ENCODE results near the gene RNF128. TPM values are rescaled to one million over a fixed set of nuclear protein-coding genes. Genes with fewer than 3 reads are reported as not detected.
"Not testable (repeated sequence)": the region's sequence is repeated elsewhere in the genome, so short reads cannot be mapped to it uniquely, and the experiment has no call there.

RNF128 gene
- total RNA-seq, 1 donor from 2014 or later, result 14.8 TPM

DNA sequence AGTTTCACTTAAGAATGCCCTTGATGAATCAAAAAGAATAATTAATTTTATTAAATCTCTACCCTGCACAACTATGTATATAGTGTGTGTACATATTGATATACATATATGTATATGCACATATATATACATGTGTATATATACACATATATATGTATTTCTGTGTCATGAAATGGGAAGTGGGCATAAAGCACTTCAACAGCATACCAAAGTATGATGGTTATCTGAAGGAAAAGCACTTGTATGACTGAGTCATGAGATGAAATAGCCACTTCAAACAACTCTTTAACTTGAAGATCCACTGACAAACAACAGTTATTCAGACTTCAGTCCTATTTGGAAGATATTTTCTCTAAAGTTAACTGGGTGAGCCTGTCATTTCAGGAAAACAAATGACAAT lies 16.3 kb downstream of the RNF128 start:
- Mint-ChIP-seq H3K27ac (peak overlapping the region; percentile 54), H3K36me3 (no peaks in the 10 kb centered on the region), H3K4me3 (no peak overlapping the region), H3K4me1 (ENCODE audit: unreplicated experiment) (no peaks in the 10 kb centered on the region), H3K27me3 (no peaks in the 10 kb centered on the region), H3K9me3 (no peaks in the 10 kb centered on the region)
- TF ChIP-seq, protein P1, sequence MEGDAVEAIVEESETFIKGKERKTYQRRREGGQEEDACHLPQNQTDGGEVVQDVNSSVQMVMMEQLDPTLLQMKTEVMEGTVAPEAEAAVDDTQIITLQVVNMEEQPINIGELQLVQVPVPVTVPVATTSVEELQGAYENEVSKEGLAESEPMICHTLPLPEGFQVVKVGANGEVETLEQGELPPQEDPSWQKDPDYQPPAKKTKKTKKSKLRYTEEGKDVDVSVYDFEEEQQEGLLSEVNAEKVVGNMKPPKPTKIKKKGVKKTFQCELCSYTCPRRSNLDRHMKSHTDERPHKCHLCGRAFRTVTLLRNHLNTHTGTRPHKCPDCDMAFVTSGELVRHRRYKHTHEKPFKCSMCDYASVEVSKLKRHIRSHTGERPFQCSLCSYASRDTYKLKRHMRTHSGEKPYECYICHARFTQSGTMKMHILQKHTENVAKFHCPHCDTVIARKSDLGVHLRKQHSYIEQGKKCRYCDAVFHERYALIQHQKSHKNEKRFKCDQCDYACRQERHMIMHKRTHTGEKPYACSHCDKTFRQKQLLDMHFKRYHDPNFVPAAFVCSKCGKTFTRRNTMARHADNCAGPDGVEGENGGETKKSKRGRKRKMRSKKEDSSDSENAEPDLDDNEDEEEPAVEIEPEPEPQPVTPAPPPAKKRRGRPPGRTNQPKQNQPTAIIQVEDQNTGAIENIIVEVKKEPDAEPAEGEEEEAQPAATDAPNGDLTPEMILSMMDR (conservative IDR thresholded peaks at IDR 0.05), result no peak
- no peak for DNase-seq (ENCODE audit: extremely low spot score, unreplicated experiment)

DNA sequence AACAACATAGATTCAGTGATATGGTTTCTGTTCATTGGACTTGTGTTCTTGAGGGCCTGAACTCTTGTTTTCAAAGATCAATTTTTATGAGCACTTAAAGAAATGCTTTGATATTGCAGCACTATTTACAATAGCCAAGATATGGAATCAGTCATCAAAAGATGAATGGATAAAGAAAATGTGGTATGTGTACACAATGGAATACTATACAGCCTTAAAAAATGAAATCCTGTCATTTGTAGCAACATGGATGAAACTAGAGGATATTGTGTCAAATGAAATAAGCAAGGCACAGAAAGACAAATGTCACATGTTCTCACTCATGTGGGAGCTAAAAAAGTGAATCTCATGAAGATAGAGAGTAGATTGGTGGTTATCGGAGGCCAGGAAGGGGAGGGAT lies 21.9 kb downstream of the RNF128 start:
- no peak overlapping the region for H3K4me3 Mint-ChIP-seq

DNA sequence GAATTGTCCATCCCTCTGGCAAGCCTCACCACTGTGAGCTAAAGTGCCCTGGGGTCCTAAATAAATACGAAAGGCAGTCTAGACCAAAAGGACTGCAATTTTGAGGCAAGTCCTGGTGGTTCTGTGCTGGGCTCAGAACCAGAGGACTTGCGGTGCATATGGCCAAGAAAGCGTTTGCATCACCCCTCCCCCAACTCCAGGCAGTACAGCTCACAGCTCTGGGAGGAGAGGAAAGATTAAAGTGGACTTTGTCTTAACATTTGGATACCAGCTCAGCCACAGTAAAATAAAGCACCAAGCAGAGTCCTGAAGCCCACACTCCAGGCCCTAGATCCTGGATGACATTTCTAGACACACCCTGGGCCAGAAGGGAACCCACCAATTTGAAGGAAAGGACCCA lies 24.9 kb downstream of the RNF128 start:
- TF ChIP-seq, protein P1 (conservative IDR thresholded peaks at IDR 0.05), result no peak
- peaks cover 4% of the 10 kb centered on the region for H3K9me3 Mint-ChIP-seq

More for the DNA sequence above, 21.9 kb downstream of the RNF128 start:
- TF ChIP-seq, protein P1 (conservative IDR thresholded peaks at IDR 0.05), result no peak
- peaks cover 4% of the 10 kb centered on the region for H3K9me3 Mint-ChIP-seq
- H3K4me1 Mint-ChIP-seq (ENCODE audit: unreplicated experiment), result no peaks in the 10 kb centered on the region
- H3K27me3 Mint-ChIP-seq, result no peaks in the 10 kb centered on the region
- no peak for DNase-seq (ENCODE audit: extremely low spot score, unreplicated experiment)
- no peak overlapping the region for H3K27ac Mint-ChIP-seq
- no peaks in the 10 kb centered on the region for H3K36me3 Mint-ChIP-seq

DNA sequence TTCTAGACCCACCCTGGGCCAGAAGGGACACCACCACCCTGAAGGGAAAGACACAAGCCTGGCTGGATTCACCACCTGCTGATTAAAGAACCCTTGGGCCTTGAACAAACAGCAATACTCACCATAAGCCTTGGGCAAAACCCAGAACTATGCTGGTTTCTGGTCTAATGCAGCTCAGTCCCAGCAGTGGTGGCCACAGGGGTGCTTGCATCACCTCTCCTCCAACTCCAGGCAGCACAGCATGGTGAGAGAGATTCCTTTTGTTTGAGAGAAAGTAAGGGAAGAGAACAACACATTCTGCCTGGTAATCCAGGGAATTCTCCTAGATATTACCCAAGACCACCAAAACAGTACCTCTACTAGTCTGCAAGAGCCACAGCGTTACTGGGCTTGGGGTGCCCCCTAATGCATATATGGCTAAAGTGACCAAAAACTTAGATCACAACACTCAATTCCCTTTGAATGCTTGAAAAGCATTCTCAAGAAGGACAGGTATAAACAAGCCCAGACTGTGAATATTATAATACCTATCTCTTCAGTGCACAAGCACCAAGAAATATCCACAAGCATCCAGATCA lies 25.7 kb downstream of the RNF128 start:
- TF ChIP-seq, protein P1 (conservative IDR thresholded peaks at IDR 0.05), result peak; percentile 29
- Mint-ChIP-seq H3K9me3 (peaks cover 4% of the 10 kb centered on the region), H3K27ac (no peak overlapping the region), H3K4me1 (ENCODE audit: unreplicated experiment) (no peaks in the 10 kb centered on the region), H3K4me3 (no peak overlapping the region), H3K36me3 (no peaks in the 10 kb centered on the region), H3K27me3 (no peaks in the 10 kb centered on the region)
- no peak for DNase-seq (ENCODE audit: extremely low spot score, unreplicated experiment)

More for the DNA sequence above, 24.9 kb downstream of the RNF128 start:
- DNase-seq (ENCODE audit: extremely low spot score, unreplicated experiment), result no peak
- Mint-ChIP-seq H3K36me3 (no peaks in the 10 kb centered on the region), H3K4me3 (no peak overlapping the region), H3K27me3 (no peaks in the 10 kb centered on the region), H3K4me1 (ENCODE audit: unreplicated experiment) (no peaks in the 10 kb centered on the region), H3K27ac (no peak overlapping the region)

GRCh38 chrX:106769288-106769687 lies 42.8 kb downstream of the RNF128 start:
- not testable (repeated sequence) for H3K27me3 Mint-ChIP-seq; H3K36me3 Mint-ChIP-seq; DNase-seq (ENCODE audit: extremely low spot score, unreplicated experiment); H3K27ac Mint-ChIP-seq; H3K4me3 Mint-ChIP-seq; H3K4me1 Mint-ChIP-seq (ENCODE audit: unreplicated experiment); H3K9me3 Mint-ChIP-seq

DNA sequence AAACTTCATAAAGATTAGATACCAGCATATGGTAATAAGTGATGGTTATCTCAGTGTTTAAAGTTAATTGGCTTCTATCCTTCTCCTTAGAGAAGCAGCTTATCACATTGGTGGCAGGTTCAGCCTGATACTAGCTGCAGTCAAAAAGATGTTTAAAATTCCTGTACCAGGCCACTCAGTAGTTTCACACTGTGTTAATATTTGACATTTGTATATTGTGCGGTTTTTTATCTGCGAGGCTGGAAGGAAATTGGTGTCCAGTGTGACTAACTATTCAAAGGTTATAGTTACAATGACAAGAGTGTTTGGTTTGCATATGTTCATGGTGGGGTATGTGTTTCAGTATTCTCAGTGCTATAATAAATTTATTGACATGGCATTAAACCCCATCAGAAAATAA lies 48.5 kb downstream of the RNF128 start:
- Mint-ChIP-seq H3K36me3 (no peaks in the 10 kb centered on the region), H3K4me1 (ENCODE audit: unreplicated experiment) (no peaks in the 10 kb centered on the region), H3K27me3 (no peaks in the 10 kb centered on the region), H3K27ac (no peak overlapping the region), H3K9me3 (no peaks in the 10 kb centered on the region), H3K4me3 (no peak overlapping the region)
- DNase-seq (ENCODE audit: extremely low spot score, unreplicated experiment), result no peak
- TF ChIP-seq, protein P1 (conservative IDR thresholded peaks at IDR 0.05), result no peak

Measured in type B pancreatic cell (in vitro differentiated cells).